ENCODE measurements around the gene KDM4C. TPM values are rescaled to one million over a fixed set of nuclear protein-coding genes. Genes with fewer than 3 reads are reported as not detected.

KDM4C gene
- total RNA-seq, 1 experiment from 2014 or later, result 7.1 TPM

GRCh38 chr9:7205806-7206205, 448.0 kb downstream of the KDM4C start:
- in situ Hi-C loops (cut with HindIII; ENCODE audit: low pct_unique_long_range_greater_than_20kb, low sequenced_read_pairs), result no loop called here
- POLR2A ChIA-PET, result no interaction called here
- Histone ChIP-seq H3K36me3 (ENCODE audit: control insufficient read depth, insufficient read depth, low read length) (no peaks in the 10 kb centered on the region), H3K4me3 (ENCODE audit: low read depth in 2 of 2, low read length in 2 of 2) (no peak overlapping the region), H3K9me3 (ENCODE audit: control insufficient read depth, insufficient read depth, low read depth, low read length) (no peaks in the 10 kb centered on the region), H3K4me1 (ENCODE audit: control insufficient read depth, insufficient read depth, low read length) (no peaks in the 10 kb centered on the region), H3K27me3 (ENCODE audit: control insufficient read depth, insufficient read depth, low read length) (no peaks in the 10 kb centered on the region), H3K27ac (ENCODE audit: low read length) (no peak overlapping the region)
- no peak for ATAC-seq
- BruUV-seq (replicated peaks), result no TSS peak
- DNase-seq (ENCODE audit: low read depth, low spot score), result no peak
- CTCF ChIA-PET, result no interaction called here
- TF ChIP-seq POLR2AphosphoS5 (IDR thresholded peaks at IDR 0.05; ENCODE audit: low read depth, low read length) (no peak), CTCF (IDR thresholded peaks at IDR 0.05) (no peak), SIN3A (IDR thresholded peaks at IDR 0.05; ENCODE audit: borderline replicate concordance, insufficient read depth, low read depth, low read length) (no peak), TCF7L2 (IDR thresholded peaks at IDR 0.05; ENCODE audit: low read depth, low read length) (no peak), REST (IDR thresholded peaks at IDR 0.05; ENCODE audit: insufficient read depth in 1 of 2, low read depth in 2 of 2, low read length in 1 of 2) (no peak)
- intact Hi-C loops (cut with micrococcal nuclease; ENCODE audit: unreplicated experiment), result no loop called here

- in situ Hi-C loops (cut with HindIII; ENCODE audit: low pct_unique_long_range_greater_than_20kb, low sequenced_read_pairs) (no loop called here), intact Hi-C loops (cut with micrococcal nuclease; ENCODE audit: unreplicated experiment) (no loop called here)
- H3K36me3 ChIP-seq (ENCODE audit: control insufficient read depth, insufficient read depth, low read length), result no peaks in the 10 kb centered on the region
- no peak overlapping the region for H3K4me3 ChIP-seq (ENCODE audit: low read depth in 2 of 2, low read length in 2 of 2)
- DNase-seq (ENCODE audit: low read depth, low spot score) (no peak), ATAC-seq (no peak)
- no peaks in the 10 kb centered on the region for H3K4me1 ChIP-seq (ENCODE audit: control insufficient read depth, insufficient read depth, low read length)
- ChIA-PET POLR2A (no interaction called here), CTCF (no interaction called here)
- H3K9me3 ChIP-seq (ENCODE audit: control insufficient read depth, insufficient read depth, low read depth, low read length), result no peaks in the 10 kb centered on the region
- H3K27ac ChIP-seq (ENCODE audit: low read length), result no peak overlapping the region
- BruUV-seq (replicated peaks), result no TSS peak
- no peak for TF ChIP-seq CTCF (IDR thresholded peaks at IDR 0.05)
- no peak for TF ChIP-seq TCF7L2 (IDR thresholded peaks at IDR 0.05; ENCODE audit: low read depth, low read length)
- TF ChIP-seq REST (IDR thresholded peaks at IDR 0.05; ENCODE audit: insufficient read depth in 1 of 2, low read depth in 2 of 2, low read length in 1 of 2), result no peak
- TF ChIP-seq POLR2AphosphoS5 (IDR thresholded peaks at IDR 0.05; ENCODE audit: low read depth, low read length), result no peak
- TF ChIP-seq SIN3A (IDR thresholded peaks at IDR 0.05; ENCODE audit: borderline replicate concordance, insufficient read depth, low read depth, low read length), result no peak
- H3K27me3 ChIP-seq (ENCODE audit: control insufficient read depth, insufficient read depth, low read length), result no peaks in the 10 kb centered on the region
Observed at GRCh38 chr9:7206221-7206758, 448.5 kb downstream of the KDM4C start.
